ENCODE data around the gene R3HDM2. TPM values are rescaled to one million over a fixed set of nuclear protein-coding genes. Genes with fewer than 3 reads are reported as not detected.

The R3HDM2 gene
- total RNA-seq, 1 donor from 2014 or later, result 19.2 TPM

DNA sequence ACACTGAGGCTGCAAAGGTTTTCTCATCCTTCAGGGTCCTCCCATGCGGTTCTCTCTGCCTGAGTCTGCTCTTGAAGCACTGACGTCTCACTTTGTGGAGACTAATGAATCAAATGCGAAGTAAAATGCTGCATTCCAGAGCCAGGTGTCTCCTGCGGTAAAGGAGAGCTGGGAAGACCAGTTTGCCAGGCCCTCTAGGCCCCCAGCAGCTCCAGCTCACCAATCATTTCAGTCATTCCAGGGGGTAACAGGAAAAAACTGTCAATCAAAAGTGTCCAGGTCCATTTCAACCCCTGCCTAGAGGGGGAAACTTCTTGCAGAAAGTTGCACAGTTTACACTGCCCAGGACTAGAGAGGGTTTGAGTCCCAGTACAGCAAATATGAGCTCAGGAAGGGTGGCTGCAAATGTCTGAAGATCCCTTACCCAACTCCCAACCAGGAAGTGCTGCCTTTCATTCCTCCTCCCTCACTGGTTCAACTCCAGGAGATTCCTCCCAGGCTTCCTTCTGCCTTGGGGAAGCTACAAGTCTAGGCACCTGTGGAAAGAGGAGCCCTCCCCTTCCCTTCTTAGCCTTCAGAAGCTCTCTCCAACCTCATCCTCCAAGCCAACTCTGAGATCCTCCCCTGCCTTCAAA, 217.0 kb downstream of the R3HDM2 start:
- H3K79me2 ChIP-seq (ENCODE audit: insufficient read depth, low read length), result no peaks in the 10 kb centered on the region
- peaks cover 11% of the 10 kb centered on the region for H3K4me1 ChIP-seq (ENCODE audit: insufficient read depth, low read length)
- FAIRE-seq (no peak), DNase-seq (ENCODE audit: low read depth) (no peak)
- H3K36me3 Mint-ChIP-seq (ENCODE audit: low read depth, unreplicated experiment), result peaks cover 17% of the 10 kb centered on the region
- no peak overlapping the region for H2AFZ ChIP-seq (ENCODE audit: low read depth, low read length)
- no peaks in the 10 kb centered on the region for H3K9me3 Mint-ChIP-seq (ENCODE audit: unreplicated experiment)
- no peak for TF ChIP-seq EZH2 (IDR thresholded peaks at IDR 0.05; ENCODE audit: insufficient read depth, low read length)
- TF ChIP-seq, protein P1, sequence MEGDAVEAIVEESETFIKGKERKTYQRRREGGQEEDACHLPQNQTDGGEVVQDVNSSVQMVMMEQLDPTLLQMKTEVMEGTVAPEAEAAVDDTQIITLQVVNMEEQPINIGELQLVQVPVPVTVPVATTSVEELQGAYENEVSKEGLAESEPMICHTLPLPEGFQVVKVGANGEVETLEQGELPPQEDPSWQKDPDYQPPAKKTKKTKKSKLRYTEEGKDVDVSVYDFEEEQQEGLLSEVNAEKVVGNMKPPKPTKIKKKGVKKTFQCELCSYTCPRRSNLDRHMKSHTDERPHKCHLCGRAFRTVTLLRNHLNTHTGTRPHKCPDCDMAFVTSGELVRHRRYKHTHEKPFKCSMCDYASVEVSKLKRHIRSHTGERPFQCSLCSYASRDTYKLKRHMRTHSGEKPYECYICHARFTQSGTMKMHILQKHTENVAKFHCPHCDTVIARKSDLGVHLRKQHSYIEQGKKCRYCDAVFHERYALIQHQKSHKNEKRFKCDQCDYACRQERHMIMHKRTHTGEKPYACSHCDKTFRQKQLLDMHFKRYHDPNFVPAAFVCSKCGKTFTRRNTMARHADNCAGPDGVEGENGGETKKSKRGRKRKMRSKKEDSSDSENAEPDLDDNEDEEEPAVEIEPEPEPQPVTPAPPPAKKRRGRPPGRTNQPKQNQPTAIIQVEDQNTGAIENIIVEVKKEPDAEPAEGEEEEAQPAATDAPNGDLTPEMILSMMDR (IDR thresholded peaks at IDR 0.05; ENCODE audit: insufficient read depth, low read depth, low read length), result no peak
- no peak overlapping the region for H3K4me3 ChIP-seq (ENCODE audit: insufficient read depth, low read depth, low read length)
- peaks cover 3% of the 10 kb centered on the region for H3K9me3 ChIP-seq (ENCODE audit: insufficient read depth, low read depth, low read length)
- H3K4me2 ChIP-seq (ENCODE audit: low read length), result no peak overlapping the region
- H4K20me1 ChIP-seq (ENCODE audit: insufficient read depth, low read length), result peaks cover 78% of the 10 kb centered on the region
- peaks cover 34% of the 10 kb centered on the region for H3K27me3 ChIP-seq (ENCODE audit: insufficient read depth, low read length)
- H3K4me1 Mint-ChIP-seq (ENCODE audit: low read depth, unreplicated experiment), result peaks cover 36% of the 10 kb centered on the region
- H3K27ac ChIP-seq (ENCODE audit: low read depth, low read length), result no peak overlapping the region
- H3K4me3 Mint-ChIP-seq (ENCODE audit: unreplicated experiment), result peak overlapping the region; percentile 47
- peak overlapping the region; percentile 91 for H3K27ac Mint-ChIP-seq (ENCODE audit: unreplicated experiment)
- no peak overlapping the region for H3K9ac ChIP-seq (ENCODE audit: low read length)
- H3K27me3 Mint-ChIP-seq (ENCODE audit: low read depth, unreplicated experiment), result peaks cover 22% of the 10 kb centered on the region
- peaks cover 2% of the 10 kb centered on the region for H3K36me3 ChIP-seq (ENCODE audit: insufficient read depth, low read length)

DNA sequence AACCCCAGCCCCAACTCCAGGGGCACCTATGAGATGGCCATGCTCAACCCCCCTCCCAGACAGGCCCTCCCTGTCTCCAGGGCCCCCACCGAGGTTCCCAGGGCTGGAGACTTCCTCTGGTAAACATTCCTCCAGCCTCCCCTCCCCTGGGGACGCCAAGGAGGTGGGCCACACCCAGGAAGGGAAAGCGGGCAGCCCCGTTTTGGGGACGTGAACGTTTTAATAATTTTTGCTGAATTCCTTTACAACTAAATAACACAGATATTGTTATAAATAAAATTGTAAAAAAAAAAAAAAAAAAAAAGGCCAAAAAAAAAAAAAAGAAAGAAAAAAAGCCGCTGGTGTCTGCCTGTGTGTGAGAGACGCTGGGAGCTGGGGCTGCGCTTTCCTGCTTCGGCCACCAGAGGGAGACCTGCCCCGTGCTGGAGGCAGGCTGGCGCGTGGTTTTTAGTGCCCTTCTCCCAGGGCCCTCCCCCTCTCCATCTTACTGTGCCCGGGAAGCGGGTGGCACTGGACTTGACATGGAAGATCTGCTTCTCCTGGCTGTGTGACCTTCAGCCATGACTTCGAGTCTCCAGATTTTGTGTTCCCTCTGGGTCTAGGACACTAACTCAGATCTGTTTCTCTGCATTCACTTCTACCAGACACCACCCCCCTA, 217.7 kb downstream of the R3HDM2 start:
- peak overlapping the region; percentile 56 for H3K4me3 Mint-ChIP-seq (ENCODE audit: unreplicated experiment)
- Histone ChIP-seq H2AFZ (ENCODE audit: low read depth, low read length) (no peak overlapping the region), H3K4me1 (ENCODE audit: insufficient read depth, low read length) (peaks cover 11% of the 10 kb centered on the region), H4K20me1 (ENCODE audit: insufficient read depth, low read length) (peaks cover 77% of the 10 kb centered on the region), H3K36me3 (ENCODE audit: insufficient read depth, low read length) (peaks cover 2% of the 10 kb centered on the region), H3K79me2 (ENCODE audit: insufficient read depth, low read length) (no peaks in the 10 kb centered on the region), H3K9me3 (ENCODE audit: insufficient read depth, low read depth, low read length) (peaks cover 3% of the 10 kb centered on the region), H3K4me3 (ENCODE audit: insufficient read depth, low read depth, low read length) (no peak overlapping the region), H3K4me2 (ENCODE audit: low read length) (no peak overlapping the region), H3K27ac (ENCODE audit: low read depth, low read length) (no peak overlapping the region), H3K27me3 (ENCODE audit: insufficient read depth, low read length) (peaks cover 27% of the 10 kb centered on the region), H3K9ac (ENCODE audit: low read length) (no peak overlapping the region)
- FAIRE-seq, result no peak
- peaks cover 29% of the 10 kb centered on the region for H3K4me1 Mint-ChIP-seq (ENCODE audit: low read depth, unreplicated experiment)
- H3K27me3 Mint-ChIP-seq (ENCODE audit: low read depth, unreplicated experiment), result peaks cover 16% of the 10 kb centered on the region
- peaks cover 20% of the 10 kb centered on the region for H3K36me3 Mint-ChIP-seq (ENCODE audit: low read depth, unreplicated experiment)
- DNase-seq (ENCODE audit: low read depth), result peak; percentile 46
- peak overlapping the region; percentile 19 for H3K27ac Mint-ChIP-seq (ENCODE audit: unreplicated experiment)
- no peaks in the 10 kb centered on the region for H3K9me3 Mint-ChIP-seq (ENCODE audit: unreplicated experiment)
- TF ChIP-seq, protein P1 (IDR thresholded peaks at IDR 0.05; ENCODE audit: insufficient read depth, low read depth, low read length), result peak; percentile 91
- no peak for TF ChIP-seq EZH2 (IDR thresholded peaks at IDR 0.05; ENCODE audit: insufficient read depth, low read length)

DNA sequence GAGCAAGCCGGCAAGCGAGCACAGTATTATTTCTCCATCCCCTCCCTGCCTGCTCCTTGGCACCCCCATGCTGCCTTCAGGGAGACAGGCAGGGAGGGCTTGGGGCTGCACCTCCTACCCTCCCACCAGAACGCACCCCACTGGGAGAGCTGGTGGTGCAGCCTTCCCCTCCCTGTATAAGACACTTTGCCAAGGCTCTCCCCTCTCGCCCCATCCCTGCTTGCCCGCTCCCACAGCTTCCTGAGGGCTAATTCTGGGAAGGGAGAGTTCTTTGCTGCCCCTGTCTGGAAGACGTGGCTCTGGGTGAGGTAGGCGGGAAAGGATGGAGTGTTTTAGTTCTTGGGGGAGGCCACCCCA, 218.2 kb downstream of the R3HDM2 start:
- TF ChIP-seq, protein P1 (IDR thresholded peaks at IDR 0.05; ENCODE audit: insufficient read depth, low read depth, low read length), result no peak
- no peak for TF ChIP-seq EZH2 (IDR thresholded peaks at IDR 0.05; ENCODE audit: insufficient read depth, low read length)
- Histone ChIP-seq H3K27ac (ENCODE audit: low read depth, low read length) (no peak overlapping the region), H4K20me1 (ENCODE audit: insufficient read depth, low read length) (peaks cover 77% of the 10 kb centered on the region), H3K36me3 (ENCODE audit: insufficient read depth, low read length) (peaks cover 2% of the 10 kb centered on the region), H3K9me3 (ENCODE audit: insufficient read depth, low read depth, low read length) (peaks cover 3% of the 10 kb centered on the region), H3K9ac (ENCODE audit: low read length) (no peak overlapping the region), H3K4me2 (ENCODE audit: low read length) (no peak overlapping the region), H3K79me2 (ENCODE audit: insufficient read depth, low read length) (no peaks in the 10 kb centered on the region), H3K27me3 (ENCODE audit: insufficient read depth, low read length) (peaks cover 22% of the 10 kb centered on the region), H3K4me1 (ENCODE audit: insufficient read depth, low read length) (peaks cover 11% of the 10 kb centered on the region), H2AFZ (ENCODE audit: low read depth, low read length) (no peak overlapping the region), H3K4me3 (ENCODE audit: insufficient read depth, low read depth, low read length) (no peak overlapping the region)
- Mint-ChIP-seq H3K9me3 (ENCODE audit: unreplicated experiment) (no peaks in the 10 kb centered on the region), H3K4me1 (ENCODE audit: low read depth, unreplicated experiment) (peaks cover 29% of the 10 kb centered on the region), H3K27me3 (ENCODE audit: low read depth, unreplicated experiment) (peaks cover 12% of the 10 kb centered on the region), H3K27ac (ENCODE audit: unreplicated experiment) (no peak overlapping the region), H3K36me3 (ENCODE audit: low read depth, unreplicated experiment) (peaks cover 20% of the 10 kb centered on the region), H3K4me3 (ENCODE audit: unreplicated experiment) (no peak overlapping the region)
- FAIRE-seq (no peak), DNase-seq (ENCODE audit: low read depth) (no peak)

All from astrocyte (in vitro differentiated cells and primary cell).